HCT116 (cell line): ENCODE data around the gene SHC4. TPM values are rescaled to one million over a fixed set of nuclear protein-coding genes. Genes with fewer than 3 reads are reported as not detected.

Source experiments
- ATAC-seq: fragments of 200-7000 bp; cut with Tn5 transposase; 2 replicates; pipeline ENCODE4 v1.9.1; 2020; ENCODE audit warnings: mild to moderate bottlenecking, moderate library complexity
- BruUV-seq: library from RNA; stranded (reverse); fragments of 400-500 nt; replicated peaks from 2 replicates; lab custom pipeline; 2021; lab: Mats Ljungman, UMichigan
- CTCF ChIA-PET: fragments of 300-600 bp; sonication (Branson Sonifier 250); formaldehyde crosslinking; loops from one replicate; lab custom pipeline; 2021; ENCODE audit warnings: antibody characterized with exemption; lab: Charles Lee
- POLR2A ChIA-PET: fragments of 300-600, 350-600 bp; sonication (Branson Sonifier 250); formaldehyde crosslinking; loops from one replicate; lab custom pipeline; 2021; ENCODE audit warnings: antibody characterized with exemption; lab: Charles Lee
- RAD21 ChIA-PET, 2 experiments: fragments of 300-600 bp; sonication (Branson Sonifier 250); formaldehyde crosslinking; loops; one replicate each; lab custom pipeline; 2023; ENCODE audit warnings: low total read pairs in 2 of 2; ENCODE audit not compliant: uncharacterized antibody in 2 of 2, unreplicated experiment in 2 of 2, low non-redundant PET in 1 of 2; lab: Charles Lee
- DNase-seq: peaks from one replicate; pipeline ENCODE4 v3.0.0-alpha.2; 2010; ENCODE audit warnings: low read depth, low spot score
- H2AFZ ChIP-seq: fragments of 200-600 bp; shearing (Covaris generic), sonication (generic); 2 replicates; pipeline ENCODE4 v1.6.1; 2017; ENCODE audit warnings: low read depth, mixed run types, mixed read lengths, antibody characterized with exemption, low read length; ENCODE audit not compliant: poor library complexity, severe bottlenecking
- H3K27ac ChIP-seq: 2 replicates; pipeline ENCODE4 v1.5.1; 2012; ENCODE audit warnings: low read depth, low read length
- H3K27me3 ChIP-seq: fragments of 200-600 bp; sonication (generic); 2 replicates; pipeline ENCODE4 v1.6.1; 2016; ENCODE audit warnings: mixed run types, low read length, mixed read lengths; ENCODE audit not compliant: insufficient read depth
- H3K36me3 ChIP-seq, 2 experiments: fragments of 200-500 bp in 1 of 2; fragments of 200-600 bp in 1 of 2; sonication (Bioruptor generic) in 1 of 2; sonication (generic) in 1 of 2; 2 replicates each; pipeline versions ENCODE4 v1.5.1 to v1.6.1; 2014 to 2016; ENCODE audit warnings: low read length in 2 of 2, inconsistent platforms in 1 of 2, mixed read lengths in 1 of 2, mixed run types in 1 of 2; ENCODE audit not compliant: insufficient read depth in 2 of 2, control insufficient read depth in 1 of 2
- H3K4me1 ChIP-seq, 2 experiments: fragments of 200-600 bp in 1 of 2; sonication (generic) in 1 of 2; 2 replicates each; pipeline versions ENCODE4 v1.5.1 to v1.6.1; 2012 to 2017; ENCODE audit warnings: low read length in 2 of 2, inconsistent platforms in 1 of 2, mild to moderate bottlenecking in 1 of 2, mixed read lengths in 1 of 2, mixed run types in 1 of 2, moderate library complexity in 1 of 2; ENCODE audit not compliant: insufficient read depth in 2 of 2, control insufficient read depth in 1 of 2
- H3K4me2 ChIP-seq: fragments of 200-600 bp; sonication (generic); 2 replicates; pipeline ENCODE4 v1.6.1; 2017; ENCODE audit warnings: mixed run types, low read length, mixed read lengths
- H3K4me3 ChIP-seq, 2 experiments: fragments of 200-600 bp in 1 of 2; sonication (generic) in 1 of 2; replicated peaks in 1 of 2; 2 replicates each; pipeline ENCODE4 v1.5.1; 2011 to 2016; ENCODE audit warnings: low read length in 2 of 2, control low read depth in 1 of 2, low read depth in 1 of 2, mild to moderate bottlenecking in 1 of 2, mixed read lengths in 1 of 2, mixed run types in 1 of 2
- H3K79me2 ChIP-seq: fragments of 200-600 bp; sonication (generic); 2 replicates; pipeline ENCODE4 v1.6.1; 2017; ENCODE audit warnings: mild to moderate bottlenecking, mixed run types, low read length, moderate library complexity, mixed read lengths; ENCODE audit not compliant: insufficient read depth
- H3K9ac ChIP-seq: fragments of 200-600 bp; sonication (generic); 2 replicates; pipeline ENCODE4 v1.6.1; 2016; ENCODE audit warnings: low read length, mixed read lengths
- H3K9me2 ChIP-seq: fragments of 200-600 bp; sonication (generic), shearing (Covaris generic); 2 replicates; pipeline ENCODE4 v1.6.1; 2017; ENCODE audit warnings: mixed run types, mild to moderate bottlenecking, moderate library complexity; ENCODE audit not compliant: insufficient read depth
- H3K9me3 ChIP-seq, 2 experiments: fragments of 200-500 bp in 1 of 2; fragments of 200-600 bp in 1 of 2; sonication (Bioruptor generic) in 1 of 2; sonication (generic) in 1 of 2; 2 replicates each; pipeline ENCODE4 v1.6.1; 2014 to 2017; ENCODE audit warnings: low read length in 2 of 2, mixed read lengths in 2 of 2, inconsistent platforms in 1 of 2, low read depth in 1 of 2, mild to moderate bottlenecking in 1 of 2, mixed run types in 1 of 2, moderate library complexity in 1 of 2; ENCODE audit not compliant: control insufficient read depth in 1 of 2, insufficient read depth in 1 of 2
- H4K20me1 ChIP-seq: fragments of 200-600 bp; sonication (generic), shearing (Covaris generic); 2 replicates; pipeline ENCODE4 v1.6.1; 2017; ENCODE audit warnings: mixed run types, mild to moderate bottlenecking, moderate library complexity; ENCODE audit not compliant: insufficient read depth
- ATF3 ChIP-seq: IDR thresholded peaks from 2 replicates; pipeline ENCODE4 v1.6.1; 2012
- EGR1 ChIP-seq: IDR thresholded peaks from 2 replicates; pipeline ENCODE4 v1.6.1; 2012; ENCODE audit warnings: low read depth
- ELF1 ChIP-seq: IDR thresholded peaks from 2 replicates; pipeline ENCODE4 v1.6.1; 2012; ENCODE audit warnings: low read depth, borderline replicate concordance
- EZH2 ChIP-seq: fragments of 200-600 bp; sonication (generic); IDR thresholded peaks from 2 replicates; pipeline ENCODE4 v1.6.1; 2017; ENCODE audit warnings: antibody characterized with exemption, mixed run types
- EZH2phosphoT487 ChIP-seq: fragments of 200-600 bp; IDR thresholded peaks from 2 replicates; pipeline ENCODE4 v1.6.1; 2018; ENCODE audit warnings: antibody characterized with exemption, borderline replicate concordance
- RAD21 ChIP-seq: IDR thresholded peaks from 2 replicates; pipeline ENCODE4 v1.6.1; 2012; ENCODE audit warnings: low read depth, mild to moderate bottlenecking
- ZBTB33 ChIP-seq: IDR thresholded peaks from 2 replicates; pipeline ENCODE4 v1.6.1; 2011; ENCODE audit warnings: mild to moderate bottlenecking, low read length, moderate library complexity; ENCODE audit not compliant: insufficient replicate concordance; ENCODE audit errors: extremely low read depth
- ZNF274 ChIP-seq: fragments of 200-500 bp; sonication (Bioruptor generic); IDR thresholded peaks from 2 replicates; pipeline ENCODE4 v1.6.1; 2014; ENCODE audit warnings: mild to moderate bottlenecking, low read depth, low read length, inconsistent platforms
- intact Hi-C: fragments of 100-400 bp; cut with micrococcal nuclease; formaldehyde crosslinking; loops from 2 replicates; pipeline ENCODE4 v1.10.0; 2022
- total RNA-seq: library from RNA; stranded (reverse); gene quantifications from one replicate; pipeline ENCODE4 v1.2.1, GENCODE V29; 2021; ENCODE audit not compliant: unreplicated experiment

Gene SHC4
- total RNA-seq, 1 experiment from 2014 or later, result 0.44 TPM

GRCh38 chr15:48877630-48878595 is 85.8 kb downstream of the SHC4 start, which contains the start of gene EID1 (continued):
- TF ChIP-seq ATF3, result no peak
- no peak for TF ChIP-seq EZH2
- TF ChIP-seq EGR1, result no peak
- no peak for TF ChIP-seq EZH2phosphoT487
- TF ChIP-seq ZNF274, result no peak
- no peak for TF ChIP-seq RAD21
- TF ChIP-seq ELF1, result no peak

GRCh38 chr15:48876057-48876456 is 87.7 kb downstream of the SHC4 start:
- Histone ChIP-seq H3K4me1 (peaks cover 3 to 11% of the 10 kb centered on the region in 2 experiments; a peak in 2 of 4 replicates), H3K4me2 (no peak overlapping the region), H3K36me3 (no peaks in the 10 kb centered on the region)
- RAD21 ChIA-PET, result no interaction called here
- intact Hi-C loops, result no loop called here
- no peak for ATAC-seq
- no peak for TF ChIP-seq EZH2phosphoT487
- no peak for TF ChIP-seq EGR1
- TF ChIP-seq ELF1, result no peak
- TF ChIP-seq ZBTB33, result no peak
- TF ChIP-seq, all 23 proteins: peak for 0
- ChIA-PET CTCF (no interaction called here), POLR2A (no interaction called here)
- Histone ChIP-seq H3K79me2 (peaks cover 17% of the 10 kb centered on the region), H2AFZ (no peak overlapping the region), H3K27me3 (no peaks in the 10 kb centered on the region), H3K4me3 (no peak overlapping the region), H3K27ac (no peak overlapping the region), H3K9me3 (no peaks in the 10 kb centered on the region), H3K9ac (no peak overlapping the region), H3K9me2 (no peaks in the 10 kb centered on the region), H4K20me1 (peaks cover 6% of the 10 kb centered on the region; the same call in 1 of the 2 replicates)
- BruUV-seq, result no TSS peak
- DNase-seq, result no peak
